ENCODE measurements around the gene TMUB1. TPM values are rescaled to one million over a fixed set of nuclear protein-coding genes. Genes with fewer than 3 reads are reported as not detected.

The TMUB1 gene
- polyA plus RNA-seq, 2 of the 4 experiments (the other 2 are of a cell fraction), result 14.0 to 37.7 TPM

DNA sequence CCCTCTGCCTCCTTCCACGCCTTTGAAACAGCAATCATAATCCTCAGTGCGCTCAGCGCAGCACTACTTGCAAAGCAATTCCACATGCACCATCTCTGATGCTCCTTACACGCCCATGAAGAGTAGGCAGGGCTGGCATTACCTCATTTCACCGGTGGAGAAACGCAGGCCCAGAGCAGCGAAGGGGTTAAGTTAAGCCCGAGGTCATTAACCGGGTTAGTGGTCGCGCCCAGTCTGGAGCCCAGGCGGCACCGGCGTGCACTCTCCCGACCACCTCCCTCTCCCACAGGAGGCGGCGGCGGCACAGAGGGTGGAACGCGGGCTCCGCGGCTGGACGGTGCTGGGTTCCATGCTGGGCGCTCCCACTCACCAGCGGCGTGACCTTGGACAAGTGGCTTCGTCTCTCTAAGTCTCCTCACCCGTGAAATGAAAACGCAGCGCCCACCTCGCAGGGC lies 3.2 kb downstream of the TMUB1 start:
- H3K27ac ChIP-seq, result peak overlapping the region; percentile 98
- ChIA-PET CTCF (interaction anchor here (1.8 to 27.1 kb wide), 2 partner anchors 19 to 27 kb away, joined by 7 to 412 read pairs; no protein-coding TSS in a partner anchor), POLR2A (interaction anchor here (1.0 to 1.4 kb wide), 5 partner anchors 14 to 41 kb away, joined by 3 to 14 read pairs (median 4); no protein-coding TSS in a partner anchor)
- ATAC-seq (peak; percentile 1 to 11; a peak in 3 of 6 replicates), FAIRE-seq (no peak), DNase-seq (ENCODE audit: low read depth in 1 of 2, low spot score in 1 of 2) (peak in 1 of 2 experiments; percentile 45)
- peak overlapping the region; percentile 93 for H3K4me3 ChIP-seq
- 1% methylated on average over 24 of the region's 31 CpGs for WGBS (ENCODE audit: missing lambda C conversion rate)
- peaks cover 56% of the 10 kb centered on the region for H3K4me1 ChIP-seq
- peak overlapping the region; percentile 95 for H3K4me2 ChIP-seq
- TF ChIP-seq, protein P1, sequence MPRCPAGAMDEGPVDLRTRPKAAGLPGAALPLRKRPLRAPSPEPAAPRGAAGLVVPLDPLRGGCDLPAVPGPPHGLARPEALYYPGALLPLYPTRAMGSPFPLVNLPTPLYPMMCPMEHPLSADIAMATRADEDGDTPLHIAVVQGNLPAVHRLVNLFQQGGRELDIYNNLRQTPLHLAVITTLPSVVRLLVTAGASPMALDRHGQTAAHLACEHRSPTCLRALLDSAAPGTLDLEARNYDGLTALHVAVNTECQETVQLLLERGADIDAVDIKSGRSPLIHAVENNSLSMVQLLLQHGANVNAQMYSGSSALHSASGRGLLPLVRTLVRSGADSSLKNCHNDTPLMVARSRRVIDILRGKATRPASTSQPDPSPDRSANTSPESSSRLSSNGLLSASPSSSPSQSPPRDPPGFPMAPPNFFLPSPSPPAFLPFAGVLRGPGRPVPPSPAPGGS (IDR thresholded peaks at IDR 0.05), result no peak
- no peak for TF ChIP-seq CBX8 (IDR thresholded peaks at IDR 0.05)
- no peak for TF ChIP-seq TP53 (CRISPR knock-in tag; IDR thresholded peaks at IDR 0.05)
- TF ChIP-seq NFE2L2 (conservative IDR thresholded peaks at IDR 0.05; ENCODE audit: low read length), result no peak
- TF ChIP-seq, protein P2, sequence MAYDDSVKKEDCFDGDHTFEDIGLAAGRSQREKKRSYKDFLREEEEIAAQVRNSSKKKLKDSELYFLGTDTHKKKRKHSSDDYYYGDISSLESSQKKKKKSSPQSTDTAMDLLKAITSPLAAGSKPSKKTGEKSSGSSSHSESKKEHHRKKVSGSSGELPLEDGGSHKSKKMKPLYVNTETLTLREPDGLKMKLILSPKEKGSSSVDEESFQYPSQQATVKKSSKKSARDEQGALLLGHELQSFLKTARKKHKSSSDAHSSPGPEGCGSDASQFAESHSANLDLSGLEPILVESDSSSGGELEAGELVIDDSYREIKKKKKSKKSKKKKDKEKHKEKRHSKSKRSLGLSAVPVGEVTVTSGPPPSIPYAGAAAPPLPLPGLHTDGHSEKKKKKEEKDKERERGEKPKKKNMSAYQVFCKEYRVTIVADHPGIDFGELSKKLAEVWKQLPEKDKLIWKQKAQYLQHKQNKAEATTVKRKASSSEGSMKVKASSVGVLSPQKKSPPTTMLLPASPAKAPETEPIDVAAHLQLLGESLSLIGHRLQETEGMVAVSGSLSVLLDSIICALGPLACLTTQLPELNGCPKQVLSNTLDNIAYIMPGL (CRISPR knock-in tag; IDR thresholded peaks at IDR 0.05; ENCODE audit: borderline replicate concordance), result no peak
- no peak for TF ChIP-seq CHD4 (IDR thresholded peaks at IDR 0.05; ENCODE audit: borderline replicate concordance)
- no peak for TF ChIP-seq NR3C1 (IDR thresholded peaks at IDR 0.05)
- no peak for TF ChIP-seq HOXB5 (CRISPR knock-in tag; IDR thresholded peaks at IDR 0.05)
- no peak for TF ChIP-seq ZNF302 (CRISPR knock-in tag; IDR thresholded peaks at IDR 0.05)
- no peak for TF ChIP-seq ZC3H11A (IDR thresholded peaks at IDR 0.05)
- 0 out of 2 replicates have a peak, but pooled peaks have one; percentile 23 for TF ChIP-seq TFCP2L1 (CRISPR knock-in tag; IDR thresholded peaks at IDR 0.05)
- TF ChIP-seq GATA3 (IDR thresholded peaks at IDR 0.05; ENCODE audit: borderline replicate concordance), result 0 out of 2 replicates have a peak, but pooled peaks have one; percentile 3
- TF ChIP-seq ZSCAN20 (CRISPR knock-in tag; IDR thresholded peaks at IDR 0.05), result no peak
- TF ChIP-seq RAD21 (conservative IDR thresholded peaks at IDR 0.05 in 1 of 2, IDR thresholded peaks at IDR 0.05 in 1 of 2), result no peak
- TF ChIP-seq, protein P3, sequence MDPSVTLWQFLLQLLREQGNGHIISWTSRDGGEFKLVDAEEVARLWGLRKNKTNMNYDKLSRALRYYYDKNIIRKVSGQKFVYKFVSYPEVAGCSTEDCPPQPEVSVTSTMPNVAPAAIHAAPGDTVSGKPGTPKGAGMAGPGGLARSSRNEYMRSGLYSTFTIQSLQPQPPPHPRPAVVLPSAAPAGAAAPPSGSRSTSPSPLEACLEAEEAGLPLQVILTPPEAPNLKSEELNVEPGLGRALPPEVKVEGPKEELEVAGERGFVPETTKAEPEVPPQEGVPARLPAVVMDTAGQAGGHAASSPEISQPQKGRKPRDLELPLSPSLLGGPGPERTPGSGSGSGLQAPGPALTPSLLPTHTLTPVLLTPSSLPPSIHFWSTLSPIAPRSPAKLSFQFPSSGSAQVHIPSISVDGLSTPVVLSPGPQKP (IDR thresholded peaks at IDR 0.05; ENCODE audit: low read depth, low read length), result no peak
- TF ChIP-seq CBX2 (IDR thresholded peaks at IDR 0.05; ENCODE audit: borderline replicate concordance, low read depth), result no peak
- TF ChIP-seq KDM1A (IDR thresholded peaks at IDR 0.05; ENCODE audit: low read depth), result no peak
- no peaks in the 10 kb centered on the region for H3K9me3 ChIP-seq

DNA sequence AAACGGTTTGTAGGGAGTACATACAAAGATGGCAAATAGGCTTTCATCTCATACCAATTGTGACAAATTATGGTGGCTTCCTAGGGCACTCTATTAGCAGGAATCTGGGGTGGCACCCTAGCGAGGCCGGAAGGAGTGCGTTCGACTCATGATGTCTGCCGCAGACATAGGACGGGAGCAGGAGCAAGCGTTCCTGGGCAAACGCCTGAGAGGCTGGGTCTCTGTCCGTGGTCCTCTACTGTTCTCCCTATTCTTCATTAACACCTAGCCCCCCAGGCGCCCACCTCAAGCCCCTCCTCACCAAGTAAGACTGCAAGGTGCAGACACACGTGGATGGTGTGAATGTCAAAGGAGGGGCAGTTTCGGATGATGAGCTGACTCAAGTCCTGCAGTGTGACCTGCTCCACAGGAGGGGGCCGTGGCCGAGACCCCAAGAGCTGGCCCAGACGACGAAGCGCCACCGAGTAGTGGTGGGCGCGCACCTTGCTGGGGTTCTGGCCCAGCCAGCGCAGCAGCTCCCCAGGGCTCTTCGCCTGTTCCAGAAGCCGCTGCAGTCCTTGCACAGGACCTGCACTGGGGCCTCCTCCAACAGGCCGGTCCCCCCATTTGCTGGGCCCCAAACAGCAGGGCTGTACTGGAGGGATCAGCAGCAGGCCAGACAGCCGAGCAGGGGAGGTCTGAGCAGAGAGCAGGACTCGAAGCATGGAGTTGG lies 3.9 kb downstream of the TMUB1 start:
- DNase-seq (ENCODE audit: low read depth in 1 of 2, low spot score in 1 of 2) (no peak), ATAC-seq (no peak), FAIRE-seq (no peak)
- CTCF ChIA-PET, result interaction anchor here (0.6 to 27.1 kb wide), 2 partner anchors 28 to 62 kb away, joined by 3 to 412 read pairs; no protein-coding TSS in a partner anchor
- H3K4me1 ChIP-seq, result peaks cover 55% of the 10 kb centered on the region
- H3K4me2 ChIP-seq, result peak overlapping the region; percentile 95
- peak overlapping the region; percentile 93 for H3K4me3 ChIP-seq
- WGBS (ENCODE audit: missing lambda C conversion rate), result 86% methylated on average over 26 of the region's 27 CpGs
- H3K27ac ChIP-seq, result peak overlapping the region; percentile 98; a peak in 4 of 6 replicates
- H3K9me3 ChIP-seq, result no peaks in the 10 kb centered on the region
- POLR2A ChIA-PET, result no interaction called here
- no peak for TF ChIP-seq HEYL (CRISPR knock-in tag; IDR thresholded peaks at IDR 0.05)
- TF ChIP-seq HOXB5 (CRISPR knock-in tag; IDR thresholded peaks at IDR 0.05), result no peak
- TF ChIP-seq PHF8 (IDR thresholded peaks at IDR 0.05; ENCODE audit: borderline replicate concordance, low read depth), result no peak
- TF ChIP-seq, protein P2 (CRISPR knock-in tag; IDR thresholded peaks at IDR 0.05; ENCODE audit: borderline replicate concordance), result no peak
- TF ChIP-seq MAFK (IDR thresholded peaks at IDR 0.05; ENCODE audit: partially characterized antibody), result no peak
- no peak for TF ChIP-seq RFX5 (IDR thresholded peaks at IDR 0.05)
